Thymus (tissue), 11 donors: Measurements from ENCODE around the gene ANGEL2. TPM values are rescaled to one million over a fixed set of nuclear protein-coding genes. Genes with fewer than 3 reads are reported as not detected.
A peak's percentile ranks its signal among the peaks of the same experiment; 100 is the strongest.
"Not testable (repeated sequence)": the region's sequence is repeated elsewhere in the genome, so short reads cannot be mapped to it uniquely, and the experiment has no call there.

Source experiments
- DNase-seq, 9 donors: peaks; one replicate each; pipeline ENCODE4 v3.0.0-alpha.2; 2013; ENCODE audit warnings: low spot score in 9 of 9, low read depth in 6 of 9, missing footprints in 1 of 9
- H3K27ac ChIP-seq, 2 donors: one replicate each; pipeline ENCODE4 v1.5.1; 2013; ENCODE audit warnings: control low read depth in 1 of 2, low read depth in 1 of 2, low read length in 1 of 2, mild to moderate bottlenecking in 1 of 2, moderate library complexity in 1 of 2
- H3K27me3 ChIP-seq, 2 donors: one replicate each; pipeline ENCODE4 v1.5.1; 2013; ENCODE audit warnings: low read length in 1 of 2; ENCODE audit not compliant: control insufficient read depth in 2 of 2, insufficient read depth in 1 of 2
- H3K36me3 ChIP-seq, 2 donors: one replicate each; pipeline ENCODE4 v1.5.1; 2013; ENCODE audit warnings: low read length in 1 of 2, mild to moderate bottlenecking in 1 of 2, moderate library complexity in 1 of 2; ENCODE audit not compliant: control insufficient read depth in 2 of 2, insufficient read depth in 2 of 2
- H3K4me1 ChIP-seq, 2 donors: one replicate each; pipeline ENCODE4 v1.5.1; 2013; ENCODE audit warnings: low read length in 2 of 2; ENCODE audit not compliant: control insufficient read depth in 2 of 2, insufficient read depth in 2 of 2
- H3K4me3 ChIP-seq, 2 donors: one replicate each; pipeline ENCODE4 v1.5.1; 2013; ENCODE audit warnings: low read length in 2 of 2, control low read depth in 1 of 2, mild to moderate bottlenecking in 1 of 2
- H3K9me3 ChIP-seq, 2 donors: one replicate each; pipeline ENCODE4 v1.5.1; 2013; ENCODE audit warnings: low read length in 1 of 2, mild to moderate bottlenecking in 1 of 2; ENCODE audit not compliant: control insufficient read depth in 2 of 2, insufficient read depth in 1 of 2
- WGBS: extraction: QIAGEN DNeasy Blood & Tissue Kit; methylation state at CpG from one replicate; pipeline ENCODE4 v1.1.7; 2013; 5-methylcytosine and 5-hydroxymethylcytosine counted together
- polyA plus RNA-seq: library from polyadenylated mRNA; stranded (reverse); fragments of 200-250 nt; gene quantifications from one replicate; pipeline ENCODE4 v1.2.3, GENCODE V29; 2013
- total RNA-seq: library from RNA; stranded (reverse); fragments of 120-200 nt; gene quantifications from one replicate; pipeline ENCODE4 v1.2.4, GENCODE V29; 2013
- donor health status: healthy.

The ANGEL2 gene
- total and polyA plus RNA-seq, 2 donors, result 27.5 to 35.6 TPM

- H3K36me3 ChIP-seq, result no peaks in the 10 kb centered on the region
- H3K9me3 ChIP-seq, result no peaks in the 10 kb centered on the region
- DNase-seq, result no peak
- H3K27me3 ChIP-seq, result peaks cover 0 to 2% of the 10 kb centered on the region in 2 donors
- H3K4me3 ChIP-seq, result no peak overlapping the region
- H3K27ac ChIP-seq, result no peak overlapping the region
- H3K4me1 ChIP-seq, result no peaks in the 10 kb centered on the region
These were observed 17.0 kb upstream of the ANGEL2 start for GRCh38 chr1:213032651-213033050.

GRCh38 chr1:213027024-213027423 lies 11.4 kb upstream of the ANGEL2 start:
- not testable (repeated sequence) for H3K9me3 ChIP-seq, H3K27me3 ChIP-seq, H3K4me1 ChIP-seq, H3K27ac ChIP-seq, DNase-seq, H3K36me3 ChIP-seq, H3K4me3 ChIP-seq
- WGBS, result 90% methylated on average over 3 of the region's 3 CpGs

- H3K36me3 ChIP-seq, result no peaks in the 10 kb centered on the region
- H3K4me3 ChIP-seq, result no peak overlapping the region
- no peaks in the 10 kb centered on the region for H3K9me3 ChIP-seq
- no peaks in the 10 kb centered on the region for H3K27me3 ChIP-seq
- no peak for DNase-seq
- WGBS, result 99% methylated on average over 3 of the region's 3 CpGs
- H3K27ac ChIP-seq, result no peak overlapping the region
- H3K4me1 ChIP-seq, result peaks cover 0 to 4% of the 10 kb centered on the region in 2 donors
These were observed 4.3 kb upstream of the ANGEL2 start for GRCh38 chr1:213020016-213020415.

- WGBS, result 98% methylated on average over 4 of the region's 4 CpGs
- Histone ChIP-seq H3K36me3 (no peaks in the 10 kb centered on the region), H3K4me3 (no peak overlapping the region), H3K27me3 (no peaks in the 10 kb centered on the region), H3K9me3 (no peaks in the 10 kb centered on the region), H3K27ac (no peak overlapping the region), H3K4me1 (peaks cover 3 to 7% of the 10 kb centered on the region in 2 donors)
- no peak for DNase-seq
These were observed 3.8 kb upstream of the ANGEL2 start for GRCh38 chr1:213019450-213019849.

GRCh38 chr1:213017447-213018273 lies 2.0 kb upstream of the ANGEL2 start:
- no peak for DNase-seq
- H3K4me3 ChIP-seq, result no peak overlapping the region
- 99% methylated on average over 9 of the region's 9 CpGs for WGBS
- peaks cover 0 to 3% of the 10 kb centered on the region in 2 donors for H3K36me3 ChIP-seq
- H3K4me1 ChIP-seq, result peaks cover 4 to 7% of the 10 kb centered on the region in 2 donors
- no peaks in the 10 kb centered on the region for H3K27me3 ChIP-seq
- no peaks in the 10 kb centered on the region for H3K9me3 ChIP-seq
- no peak overlapping the region for H3K27ac ChIP-seq

GRCh38 chr1:213014642-213015041 lies 1.0 kb downstream of the ANGEL2 start:
- WGBS, result 27% methylated on average over 7 of the region's 7 CpGs
- peak overlapping the region; percentile 77 to 83 for H3K4me3 ChIP-seq
- no peaks in the 10 kb centered on the region for H3K27me3 ChIP-seq
- H3K4me1 ChIP-seq, result peaks cover 4 to 7% of the 10 kb centered on the region in 2 donors
- peak in 1 of 9 donors; percentile 9 for DNase-seq
- H3K9me3 ChIP-seq, result no peaks in the 10 kb centered on the region
- H3K36me3 ChIP-seq, result peaks cover 3 to 7% of the 10 kb centered on the region in 2 donors
- H3K27ac ChIP-seq, result peak overlapping the region; percentile 18 to 95

- Histone ChIP-seq H3K4me1 (no peaks in the 10 kb centered on the region), H3K27me3 (no peaks in the 10 kb centered on the region), H3K4me3 (no peak overlapping the region), H3K36me3 (peaks cover 18 to 39% of the 10 kb centered on the region in 2 donors), H3K27ac (no peak overlapping the region), H3K9me3 (no peaks in the 10 kb centered on the region)
- 56% methylated on average over 2 of the region's 2 CpGs for WGBS
- DNase-seq, result no peak
These were observed 7.1 kb downstream of the ANGEL2 start for GRCh38 chr1:213008564-213008963.

GRCh38 chr1:213003256-213003655 lies 12.4 kb downstream of the ANGEL2 start:
- H3K27me3 ChIP-seq, result no peaks in the 10 kb centered on the region
- no peak overlapping the region for H3K27ac ChIP-seq
- no peak for DNase-seq
- peaks cover 21 to 60% of the 10 kb centered on the region in 2 donors for H3K36me3 ChIP-seq
- H3K4me1 ChIP-seq, result no peaks in the 10 kb centered on the region
- 100% methylated on average over 3 of the region's 3 CpGs for WGBS
- no peaks in the 10 kb centered on the region for H3K9me3 ChIP-seq
- no peak overlapping the region for H3K4me3 ChIP-seq

- peaks cover 13 to 39% of the 10 kb centered on the region in 2 donors for H3K36me3 ChIP-seq
- WGBS, result 97% methylated on average over 3 of the region's 3 CpGs
These were observed 20.7 kb downstream of the ANGEL2 start for GRCh38 chr1:212994926-212995325.

More at GRCh38 chr1:212994926-212995325, 20.7 kb downstream of the ANGEL2 start:
- Histone ChIP-seq H3K4me3 (no peak overlapping the region), H3K27ac (no peak overlapping the region), H3K27me3 (no peaks in the 10 kb centered on the region), H3K9me3 (no peaks in the 10 kb centered on the region), H3K4me1 (no peaks in the 10 kb centered on the region)
- no peak for DNase-seq
